ENCODE measurements around the gene CTSD. TPM values are rescaled to one million over a fixed set of nuclear protein-coding genes. Genes with fewer than 3 reads are reported as not detected.
A peak's percentile ranks its signal among the peaks of the same experiment; 100 is the strongest.

CTSD gene
- total RNA-seq, 1 donor from 2014 or later = 224 TPM

DNA sequence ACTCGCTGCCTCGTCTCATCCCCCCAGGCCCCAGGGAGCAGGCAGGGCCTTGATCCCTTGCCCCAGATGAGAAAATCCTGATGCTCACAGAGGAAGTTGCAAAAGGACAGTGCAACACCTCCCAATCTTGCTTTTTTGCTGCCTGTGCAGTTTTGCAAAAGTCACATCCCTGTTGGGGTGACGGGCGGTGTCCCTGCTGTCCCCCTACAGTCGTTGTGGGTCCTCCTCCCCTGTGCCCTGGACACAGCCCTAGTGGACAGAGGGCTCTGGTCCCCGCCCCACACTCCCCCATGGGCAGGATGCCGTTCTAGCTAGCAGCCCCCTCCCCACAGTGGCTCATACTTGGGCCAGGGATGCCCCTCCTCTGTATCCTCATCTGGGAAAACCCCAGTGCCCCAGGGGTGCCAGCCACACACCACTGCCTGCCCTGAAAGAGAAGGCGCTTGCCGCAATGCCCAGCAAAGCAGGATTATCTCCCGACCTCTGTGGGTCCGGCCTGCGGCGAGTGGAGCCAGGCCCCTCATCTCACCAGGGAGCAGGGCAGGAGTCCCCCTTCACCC lies 18.4 kb upstream of the CTSD start:
- Mint-ChIP-seq H3K4me1 (ENCODE audit: unreplicated experiment) (peaks cover 8% of the 10 kb centered on the region), H3K27ac (ENCODE audit: unreplicated experiment) (no peak overlapping the region), H3K9me3 (ENCODE audit: unreplicated experiment) (no peaks in the 10 kb centered on the region)

DNA sequence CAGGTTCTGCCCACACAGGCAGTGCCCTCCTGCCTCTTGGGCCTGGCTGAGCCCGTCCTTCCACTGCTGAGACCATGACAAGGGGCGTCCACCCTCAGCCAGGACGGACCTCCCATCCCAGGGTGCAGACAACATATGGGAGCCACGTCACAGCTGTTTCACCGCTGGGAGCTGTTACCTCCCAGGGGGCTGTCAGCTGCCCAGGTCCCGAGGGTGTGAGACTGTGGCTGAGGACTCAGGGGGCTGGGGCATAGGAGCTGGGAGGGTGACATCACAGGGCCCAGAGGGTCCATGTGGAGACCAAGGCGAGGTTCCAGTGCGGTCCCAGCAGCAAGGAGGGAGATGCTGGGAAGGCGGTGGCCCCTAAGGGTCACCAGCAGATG lies 17.9 kb upstream of the CTSD start:
- H3K9me3 Mint-ChIP-seq (ENCODE audit: unreplicated experiment) = no peaks in the 10 kb centered on the region
- H3K27ac Mint-ChIP-seq (ENCODE audit: unreplicated experiment) = no peak overlapping the region
- peaks cover 16% of the 10 kb centered on the region for H3K27me3 Mint-ChIP-seq (ENCODE audit: unreplicated experiment)
- TF ChIP-seq, protein P1, sequence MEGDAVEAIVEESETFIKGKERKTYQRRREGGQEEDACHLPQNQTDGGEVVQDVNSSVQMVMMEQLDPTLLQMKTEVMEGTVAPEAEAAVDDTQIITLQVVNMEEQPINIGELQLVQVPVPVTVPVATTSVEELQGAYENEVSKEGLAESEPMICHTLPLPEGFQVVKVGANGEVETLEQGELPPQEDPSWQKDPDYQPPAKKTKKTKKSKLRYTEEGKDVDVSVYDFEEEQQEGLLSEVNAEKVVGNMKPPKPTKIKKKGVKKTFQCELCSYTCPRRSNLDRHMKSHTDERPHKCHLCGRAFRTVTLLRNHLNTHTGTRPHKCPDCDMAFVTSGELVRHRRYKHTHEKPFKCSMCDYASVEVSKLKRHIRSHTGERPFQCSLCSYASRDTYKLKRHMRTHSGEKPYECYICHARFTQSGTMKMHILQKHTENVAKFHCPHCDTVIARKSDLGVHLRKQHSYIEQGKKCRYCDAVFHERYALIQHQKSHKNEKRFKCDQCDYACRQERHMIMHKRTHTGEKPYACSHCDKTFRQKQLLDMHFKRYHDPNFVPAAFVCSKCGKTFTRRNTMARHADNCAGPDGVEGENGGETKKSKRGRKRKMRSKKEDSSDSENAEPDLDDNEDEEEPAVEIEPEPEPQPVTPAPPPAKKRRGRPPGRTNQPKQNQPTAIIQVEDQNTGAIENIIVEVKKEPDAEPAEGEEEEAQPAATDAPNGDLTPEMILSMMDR (IDR thresholded peaks at IDR 0.05; ENCODE audit: unreplicated experiment) = no peak
- H3K4me3 Mint-ChIP-seq (ENCODE audit: unreplicated experiment) = no peak overlapping the region
- H3K36me3 Mint-ChIP-seq (ENCODE audit: low read depth, unreplicated experiment) = no peaks in the 10 kb centered on the region
- peaks cover 8% of the 10 kb centered on the region for H3K4me1 Mint-ChIP-seq (ENCODE audit: unreplicated experiment)
- DNase-seq (ENCODE audit: low spot score) = no peak

More for the DNA sequence above, 18.4 kb upstream of the CTSD start:
- DNase-seq (ENCODE audit: low spot score) = no peak
- Mint-ChIP-seq H3K27me3 (ENCODE audit: unreplicated experiment) (peaks cover 13% of the 10 kb centered on the region), H3K36me3 (ENCODE audit: low read depth, unreplicated experiment) (no peaks in the 10 kb centered on the region), H3K4me3 (ENCODE audit: unreplicated experiment) (no peak overlapping the region)
- TF ChIP-seq, protein P1 (IDR thresholded peaks at IDR 0.05; ENCODE audit: unreplicated experiment) = no peak

DNA sequence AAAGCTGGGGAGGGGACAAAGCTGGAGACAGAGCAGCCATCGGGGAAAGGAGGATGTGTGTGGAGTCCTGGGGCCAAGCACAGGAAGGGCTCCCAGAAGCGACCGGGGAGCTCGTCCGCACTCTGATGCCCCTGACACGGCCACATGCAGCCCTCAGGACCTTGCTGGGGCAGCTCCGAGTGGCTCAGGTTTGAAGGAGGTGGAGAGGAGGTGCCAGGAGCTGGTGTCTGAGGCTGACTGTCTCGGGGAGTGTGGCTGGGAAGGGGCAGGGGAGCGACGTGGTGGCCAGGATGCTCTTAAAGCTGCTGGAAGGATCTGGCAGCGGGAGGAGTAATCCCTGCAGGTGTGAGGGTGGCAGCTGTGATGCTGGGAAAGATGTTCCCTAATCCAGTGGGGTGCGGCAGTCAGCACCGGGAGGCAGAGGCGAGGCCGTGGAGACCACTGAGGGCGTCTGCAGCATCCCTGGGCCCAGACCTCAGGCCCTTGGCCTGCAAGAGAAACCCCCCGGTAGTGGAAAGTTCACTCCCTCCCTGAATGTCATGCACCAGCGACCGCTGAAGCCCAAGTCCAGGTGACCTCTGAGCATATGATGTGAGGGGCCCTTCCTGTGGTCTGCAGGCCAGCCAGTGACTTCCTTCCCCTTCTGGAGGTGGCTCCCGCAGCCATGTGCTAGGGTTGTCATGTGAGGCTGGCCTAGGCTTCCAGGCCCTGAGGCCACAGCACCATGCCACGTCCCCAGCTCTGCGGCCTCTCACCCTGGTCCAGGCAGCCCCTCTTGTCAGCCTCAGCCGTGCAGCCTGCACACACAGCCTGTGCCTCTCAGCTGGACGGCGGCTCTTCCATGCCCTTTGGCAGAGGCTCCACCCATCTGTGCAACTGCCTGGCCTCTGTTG lies 17.2 kb upstream of the CTSD start:
- Mint-ChIP-seq H3K27me3 (ENCODE audit: unreplicated experiment) (peaks cover 15% of the 10 kb centered on the region), H3K36me3 (ENCODE audit: low read depth, unreplicated experiment) (no peaks in the 10 kb centered on the region), H3K4me1 (ENCODE audit: unreplicated experiment) (peaks cover 8% of the 10 kb centered on the region), H3K9me3 (ENCODE audit: unreplicated experiment) (no peaks in the 10 kb centered on the region), H3K27ac (ENCODE audit: unreplicated experiment) (peak overlapping the region; percentile 43), H3K4me3 (ENCODE audit: unreplicated experiment) (no peak overlapping the region)
- DNase-seq (ENCODE audit: low spot score) = no peak
- TF ChIP-seq, protein P1 (IDR thresholded peaks at IDR 0.05; ENCODE audit: unreplicated experiment) = no peak

DNA sequence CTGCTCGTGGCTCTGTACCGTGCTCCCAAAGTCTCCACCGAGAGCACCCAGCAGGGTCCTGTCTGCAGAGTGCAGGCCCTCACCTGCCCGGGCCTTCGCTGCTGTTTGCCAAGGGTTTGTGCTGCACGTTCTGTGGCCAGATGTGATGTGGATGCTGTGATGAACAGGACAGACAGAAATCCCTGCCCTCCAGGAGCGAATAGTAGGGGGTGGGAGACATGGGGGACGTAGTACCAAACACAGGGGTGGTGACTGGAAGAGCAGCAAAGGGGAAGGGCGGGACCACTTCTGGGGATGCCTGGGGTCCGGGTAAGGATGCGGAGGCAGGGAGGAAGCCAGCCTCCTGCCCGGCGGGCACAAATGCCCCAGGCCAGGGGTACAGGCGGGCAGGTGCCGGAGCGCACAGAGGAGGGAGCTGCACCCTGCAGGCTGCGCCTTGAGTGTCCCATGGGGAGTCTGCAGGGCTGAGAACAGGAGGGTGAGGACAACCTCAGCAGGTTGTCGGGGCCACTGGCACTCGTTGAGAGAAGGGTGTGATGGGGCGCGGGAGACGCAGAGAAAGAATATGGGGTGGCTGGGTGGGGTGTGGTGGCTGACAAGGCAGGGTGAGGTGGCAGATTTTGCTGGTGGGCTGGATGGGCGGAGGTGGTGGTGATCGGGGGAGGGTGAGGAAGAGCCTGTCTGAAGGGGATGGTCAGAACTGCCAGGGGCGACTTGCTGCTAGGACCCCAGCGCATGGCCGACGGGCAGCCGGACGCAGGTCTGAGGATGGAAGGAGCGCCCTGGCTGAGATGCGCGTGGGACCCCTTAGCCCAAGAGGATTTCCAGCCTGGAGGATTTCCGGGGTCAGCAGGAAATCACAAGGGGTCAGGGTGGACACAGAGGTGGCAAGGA lies 16.3 kb upstream of the CTSD start:
- TF ChIP-seq, protein P1 (IDR thresholded peaks at IDR 0.05; ENCODE audit: unreplicated experiment) = no peak
- no peak for DNase-seq (ENCODE audit: low spot score)
- H3K4me1 Mint-ChIP-seq (ENCODE audit: unreplicated experiment) = peaks cover 8% of the 10 kb centered on the region
- H3K27ac Mint-ChIP-seq (ENCODE audit: unreplicated experiment) = peak overlapping the region; percentile 43
- H3K4me3 Mint-ChIP-seq (ENCODE audit: unreplicated experiment) = no peak overlapping the region
- H3K36me3 Mint-ChIP-seq (ENCODE audit: low read depth, unreplicated experiment) = no peaks in the 10 kb centered on the region
- no peaks in the 10 kb centered on the region for H3K9me3 Mint-ChIP-seq (ENCODE audit: unreplicated experiment)
- peaks cover 15% of the 10 kb centered on the region for H3K27me3 Mint-ChIP-seq (ENCODE audit: unreplicated experiment)
